GM19035 (cell line): Measurements from ENCODE around the gene TNFRSF4.

Source experiments
- ATAC-seq: cut with Tn5 transposase; IDR thresholded peaks from one replicate; pipeline ENCODE4 v1.9.1; 2021; ENCODE audit not compliant: unreplicated experiment

The TNFRSF4 gene

DNA sequence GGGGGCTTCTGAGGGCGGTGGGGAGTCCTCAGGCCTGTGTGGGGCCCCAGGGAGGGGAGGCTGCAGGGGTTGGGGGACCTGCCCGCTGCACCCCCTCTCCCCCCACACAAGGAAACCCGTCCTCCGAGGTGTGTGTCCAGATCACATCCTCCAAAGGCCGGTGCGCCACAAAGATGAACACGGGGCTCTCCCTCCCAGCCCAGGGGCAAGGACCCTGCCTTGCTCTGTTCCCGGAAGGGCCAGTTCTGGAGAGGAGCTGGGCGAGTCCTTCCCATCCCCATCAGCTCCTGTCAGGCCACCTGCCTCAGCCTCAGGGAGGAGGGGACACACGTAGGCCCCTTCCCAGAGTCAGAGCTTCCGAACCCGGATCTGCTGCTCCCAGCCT is 42.8 kb downstream of the TNFRSF4 start:
- ATAC-seq, result no peak

- no peak for ATAC-seq
Measured at GRCh38 chr1:1170215-1171091, 43.5 kb downstream of the TNFRSF4 start.

DNA sequence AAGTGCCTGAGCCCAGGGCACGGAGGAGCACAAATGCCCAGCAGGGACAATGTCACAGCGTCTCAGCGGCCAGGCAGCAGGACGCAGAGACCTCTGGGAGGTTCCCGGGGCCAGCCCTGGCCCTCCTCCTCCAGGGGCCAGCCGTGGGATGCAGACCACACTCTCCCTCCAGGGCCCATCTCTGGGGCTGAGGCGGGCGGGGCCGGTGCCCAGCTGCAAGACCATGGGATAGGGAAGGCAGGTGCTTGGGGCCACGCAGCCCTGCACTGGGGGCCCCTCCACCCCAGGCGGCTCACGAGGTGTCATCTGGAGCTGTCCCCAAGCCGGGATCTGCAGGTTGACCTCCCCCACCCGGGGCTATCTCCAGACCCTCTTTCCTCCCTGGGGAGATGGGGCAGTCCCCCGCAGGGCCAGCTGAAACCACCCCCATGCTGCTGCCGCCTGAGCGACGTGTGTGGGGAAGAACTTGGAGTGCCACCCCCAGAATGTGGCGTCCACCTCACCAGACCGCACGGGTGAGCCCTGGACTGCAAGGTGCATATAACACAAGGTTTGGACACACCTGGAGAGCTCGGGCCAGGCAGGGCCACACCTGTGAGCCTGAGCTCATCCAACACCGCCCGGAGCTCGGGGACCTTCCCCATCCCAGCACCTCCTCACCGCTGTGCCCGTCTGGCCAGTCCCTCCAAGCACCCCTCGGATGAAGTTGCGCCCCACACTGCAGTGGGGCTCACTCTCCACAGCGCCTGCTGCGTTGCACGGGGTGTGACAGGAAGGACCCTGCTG is 44.3 kb downstream of the TNFRSF4 start:
- no peak for ATAC-seq

DNA sequence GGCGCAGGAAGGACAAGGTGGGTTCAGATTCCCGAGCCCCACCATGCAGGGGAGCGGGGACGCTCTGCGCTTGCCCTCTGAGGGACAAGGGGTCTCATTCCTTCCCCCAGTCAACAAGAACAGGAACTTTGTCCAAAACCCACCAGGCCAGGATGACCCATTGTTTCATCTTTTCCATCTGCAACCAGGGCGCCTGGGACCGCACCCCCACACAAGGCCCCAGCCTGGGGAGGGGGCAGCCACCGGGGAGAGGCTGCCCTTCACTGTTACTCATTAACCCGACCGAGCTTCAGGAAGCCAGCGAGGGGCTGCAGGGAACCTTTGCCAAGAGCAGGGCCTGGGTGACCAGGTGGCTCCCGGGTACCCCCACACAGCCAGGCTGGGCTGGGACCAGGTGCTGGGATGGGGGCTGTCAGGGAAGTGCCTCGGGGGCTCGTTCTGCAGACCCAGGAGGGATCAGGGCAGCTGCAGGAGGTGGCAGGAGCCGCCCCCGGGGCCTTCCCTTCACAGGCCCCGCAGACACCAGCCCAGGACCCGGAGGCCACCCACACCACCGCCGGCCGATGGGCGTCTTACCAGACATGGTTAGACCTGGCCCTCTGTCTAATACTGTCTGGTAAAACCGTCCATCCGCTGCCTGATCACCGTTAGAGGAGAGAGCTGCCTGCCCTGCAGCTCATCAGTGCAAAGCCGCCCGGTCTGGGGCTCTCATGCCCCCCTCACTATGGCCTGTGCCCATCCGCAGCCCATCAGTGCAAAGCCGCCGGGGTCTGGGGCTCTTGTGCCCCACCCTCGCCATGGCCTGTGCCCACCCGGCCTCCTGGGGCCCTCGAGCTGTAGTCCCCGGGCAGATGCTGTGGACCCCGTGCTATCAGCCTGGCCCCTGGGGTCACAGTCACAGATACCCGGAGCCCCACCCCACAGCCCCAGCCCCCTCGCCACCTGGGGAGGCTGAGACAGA is 45.2 kb downstream of the TNFRSF4 start:
- ATAC-seq, result no peak

DNA sequence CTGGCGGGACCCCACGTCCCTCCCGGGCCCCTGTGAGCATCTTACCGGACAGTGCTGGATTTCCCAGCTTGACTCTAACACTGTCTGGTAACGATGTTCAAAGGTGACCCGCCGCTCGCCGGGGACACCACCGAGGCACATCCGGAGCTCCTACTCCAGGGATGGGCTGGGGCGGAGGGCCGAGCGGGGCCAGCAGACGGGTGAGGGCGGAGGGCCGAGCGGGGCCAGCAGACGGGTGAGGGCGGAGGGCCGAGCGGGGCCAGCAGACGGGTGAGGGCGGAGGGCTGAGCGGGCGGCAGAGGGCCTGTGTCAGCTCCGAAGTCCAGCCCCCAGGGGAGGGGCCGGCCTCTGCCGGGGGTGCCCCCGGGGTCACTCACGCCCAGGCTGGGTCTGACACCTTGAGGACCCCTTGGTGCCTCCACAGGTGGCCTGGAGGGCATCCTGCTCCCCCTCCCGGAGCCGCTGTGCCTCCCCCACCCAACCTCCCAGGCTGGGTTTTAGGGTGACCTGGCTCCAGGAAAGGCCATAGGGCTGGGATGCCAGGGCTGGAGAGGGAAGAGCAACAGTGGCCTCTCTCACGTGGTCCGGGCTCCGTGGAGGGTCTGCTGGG is 46.0 kb downstream of the TNFRSF4 start:
- ATAC-seq, result no peak

DNA sequence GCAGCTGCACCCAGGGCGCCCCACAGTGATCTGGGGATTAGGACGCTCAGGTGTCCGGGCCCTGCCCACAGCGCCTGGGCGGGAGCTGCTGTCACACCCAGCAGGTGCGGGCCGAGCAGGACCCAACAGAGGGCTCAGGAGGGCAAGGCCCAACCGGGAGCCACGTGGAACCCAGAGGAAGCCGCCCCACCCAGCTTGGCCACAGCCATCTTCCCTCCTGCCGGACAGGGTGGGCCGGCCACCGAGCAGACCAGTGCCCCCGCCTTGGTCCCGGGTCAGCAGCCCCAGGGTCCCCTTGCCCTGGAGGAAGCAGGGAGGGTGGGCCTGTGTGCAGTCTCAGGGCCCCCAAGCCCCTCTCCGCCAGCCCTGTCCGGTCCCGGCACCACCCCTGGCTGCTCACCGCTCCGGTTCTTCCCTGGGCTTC is 46.5 kb downstream of the TNFRSF4 start:
- ATAC-seq, result no peak

DNA sequence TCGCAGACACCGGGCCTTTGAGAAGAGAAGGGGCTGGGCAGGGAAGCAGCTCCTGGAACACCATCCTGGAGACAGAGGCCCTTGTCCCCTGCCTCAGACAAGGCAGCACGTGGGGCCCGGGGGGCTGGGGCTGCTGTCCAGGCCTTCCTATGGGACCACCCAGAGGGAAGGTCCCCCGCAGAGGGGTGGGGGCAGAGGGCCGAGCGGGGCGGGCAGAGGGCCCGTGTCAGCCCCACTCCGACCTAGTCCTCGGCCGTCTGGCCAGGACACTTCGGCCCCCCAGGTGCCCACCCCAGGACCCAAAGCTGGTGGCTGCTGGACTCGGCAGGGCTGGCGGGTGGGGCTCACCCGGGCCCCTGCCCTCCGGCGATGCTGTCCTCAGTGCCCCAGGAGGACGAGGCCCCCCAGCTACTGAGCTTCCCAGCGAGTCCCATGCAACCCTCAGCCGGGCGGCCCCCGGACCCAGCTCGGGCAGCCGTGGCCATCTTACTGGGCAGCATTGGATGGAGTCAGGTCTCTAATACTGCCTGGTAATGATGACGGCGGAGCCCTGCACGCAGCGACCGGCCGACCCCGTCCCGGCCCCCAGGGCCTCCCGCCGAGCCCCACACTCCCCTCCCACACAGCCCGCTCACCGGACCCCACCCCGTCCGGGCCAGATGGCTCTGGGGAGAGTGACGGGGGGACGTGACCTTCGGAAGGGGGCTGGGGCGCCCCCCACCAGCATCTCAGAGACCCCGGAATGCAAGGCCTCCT is 47.1 kb downstream of the TNFRSF4 start:
- no peak for ATAC-seq

GRCh38 chr1:1165900-1166421 is 48.0 kb downstream of the TNFRSF4 start:
- no peak for ATAC-seq

DNA sequence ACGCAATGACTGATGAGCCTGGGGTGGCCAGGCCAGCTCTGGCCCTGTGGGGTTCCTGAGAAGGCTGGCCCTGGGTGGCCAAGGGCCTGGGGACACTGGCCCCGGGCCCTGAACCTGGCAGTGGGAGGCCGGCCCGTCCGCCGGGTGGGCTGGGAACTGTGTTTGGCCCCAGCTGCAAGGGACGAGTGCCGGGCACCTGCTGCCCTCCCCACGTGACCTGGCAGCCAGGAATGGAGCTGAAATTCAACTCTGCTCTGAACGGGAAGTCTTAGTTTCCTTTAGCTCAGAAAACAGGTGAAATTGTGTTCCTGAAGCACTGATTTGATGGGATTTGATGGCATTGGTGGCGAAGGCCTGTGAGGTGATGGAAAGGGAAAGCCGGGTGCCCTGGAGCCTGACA is 48.5 kb downstream of the TNFRSF4 start:
- ATAC-seq, result no peak

GRCh38 chr1:1164701-1165451 is 49.1 kb downstream of the TNFRSF4 start:
- ATAC-seq, result no peak

- ATAC-seq, result no peak
Measured at GRCh38 chr1:1164361-1164700, 49.6 kb downstream of the TNFRSF4 start.

DNA sequence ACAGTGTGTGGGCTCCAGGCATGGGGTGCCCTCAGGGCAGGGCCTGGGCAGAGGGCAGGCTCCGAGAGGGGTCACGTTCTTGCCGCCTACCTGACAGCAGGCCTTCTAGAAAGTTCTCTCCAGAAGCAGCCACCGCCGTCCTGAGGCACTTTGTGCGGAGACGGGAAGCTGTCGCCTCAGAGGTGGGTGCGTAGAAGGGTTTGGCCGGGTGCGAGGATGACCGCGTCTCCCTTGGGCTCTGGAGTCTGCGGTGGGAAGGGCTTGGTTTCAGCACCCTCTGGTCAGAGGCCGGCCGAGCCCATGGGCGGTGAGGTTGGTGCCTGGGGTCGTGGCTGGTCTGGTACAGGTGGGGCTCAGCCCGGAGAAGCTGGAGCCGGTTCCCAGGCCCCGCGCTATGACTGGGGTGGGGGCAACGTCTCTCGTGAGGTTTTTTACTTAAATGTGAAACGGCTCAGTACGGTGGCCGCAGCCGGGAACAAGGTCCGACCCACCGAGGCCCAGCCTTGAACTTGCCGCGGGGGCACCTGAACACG is 50.3 kb downstream of the TNFRSF4 start:
- no peak for ATAC-seq

DNA sequence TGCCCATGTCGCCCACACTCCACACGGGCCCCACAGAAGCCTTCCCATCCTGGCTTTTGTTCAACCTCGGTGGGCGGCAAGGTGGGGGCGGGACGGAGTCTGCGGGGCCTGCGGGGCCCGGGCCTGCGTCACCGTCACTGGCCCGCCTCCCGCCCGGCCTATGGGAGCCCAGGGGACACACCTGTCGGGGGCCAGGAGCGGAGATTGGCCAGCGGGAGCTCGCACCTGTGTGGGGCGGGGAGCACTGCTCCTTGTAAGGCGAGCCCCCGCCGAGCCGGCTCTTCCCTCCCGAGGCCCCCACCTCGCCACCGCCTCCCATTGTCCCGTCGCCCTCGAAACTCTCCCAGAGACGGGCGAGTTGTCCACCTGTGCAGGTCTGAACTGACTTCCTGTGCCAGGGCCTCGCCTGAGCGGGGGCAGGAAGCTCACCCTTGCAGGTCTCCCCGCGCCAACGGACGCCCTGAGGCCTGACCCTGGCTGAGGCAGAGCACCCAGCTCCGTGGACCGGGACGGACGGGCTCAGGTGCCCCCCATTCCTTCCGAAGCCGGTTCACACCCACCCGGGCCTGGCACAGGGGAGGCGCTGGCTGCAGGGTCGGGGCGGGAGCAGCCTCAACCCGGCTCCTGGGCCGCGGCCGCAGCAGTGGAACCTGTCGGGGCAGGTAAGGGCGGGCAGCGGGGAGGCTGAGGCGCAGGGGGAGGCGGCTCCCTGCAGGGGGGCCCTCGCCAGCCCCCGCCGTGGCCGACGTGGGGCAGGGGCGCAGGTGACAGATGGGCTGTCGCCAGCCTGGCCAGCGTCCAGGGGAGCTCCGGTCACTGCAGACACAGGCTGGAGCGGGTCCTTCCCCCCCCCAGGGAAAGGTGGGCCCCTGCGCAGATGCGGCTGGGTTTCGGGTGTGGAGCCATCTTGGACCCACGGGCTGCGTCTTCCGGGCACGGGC is 51.1 kb downstream of the TNFRSF4 start:
- ATAC-seq, result no peak

- no peak for ATAC-seq
Measured at GRCh38 chr1:1161683-1162079, 52.3 kb downstream of the TNFRSF4 start.
